ENCODE results near the gene ARID3A. TPM values are rescaled to one million over a fixed set of nuclear protein-coding genes. Genes with fewer than 3 reads are reported as not detected.

Gene ARID3A
- total and polyA plus RNA-seq, 4 donors, result 7.7 to 29.7 (median 19.8) TPM

DNA sequence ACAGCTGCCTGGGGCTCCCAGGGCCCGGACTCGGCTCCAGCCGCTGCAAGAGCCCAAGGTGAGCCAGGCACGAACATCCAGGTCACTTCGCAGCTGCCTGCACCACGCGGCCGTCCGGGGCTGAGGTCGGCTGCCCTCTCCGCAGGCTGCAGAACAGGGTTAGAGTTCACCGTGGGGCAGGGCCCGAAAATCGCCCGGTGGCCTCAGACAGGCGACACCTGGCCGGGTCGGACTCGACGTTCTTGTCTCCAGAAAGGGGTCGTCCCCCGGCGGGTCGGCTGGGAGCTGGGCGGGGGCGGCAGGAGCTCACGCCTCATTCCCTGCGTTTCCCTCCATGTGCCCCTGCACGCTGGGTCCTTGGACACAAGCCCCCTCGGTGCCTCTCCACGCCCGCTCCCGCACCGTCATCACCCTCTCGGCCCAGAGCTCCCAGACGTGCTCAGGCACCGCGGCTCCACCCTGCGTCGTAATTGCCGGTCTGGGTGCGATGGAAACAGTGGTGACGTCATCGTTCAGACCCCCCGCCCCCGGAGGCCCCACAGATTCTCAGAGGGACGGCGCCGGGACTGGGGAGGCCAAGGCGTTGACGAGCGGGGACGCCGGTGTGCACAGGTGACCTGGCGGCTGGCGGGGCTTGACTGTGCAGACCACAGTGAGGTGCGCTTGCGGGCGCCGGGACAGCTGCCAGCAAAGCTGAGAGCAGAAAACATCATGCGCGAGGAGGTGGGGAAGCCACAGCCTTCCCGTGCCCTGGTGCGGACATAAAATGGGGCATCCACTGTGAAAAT, 70.4 kb downstream of the ARID3A start:
- WGBS, 2 donors, result 15 to 17% methylated on average over 64 of the region's 64 CpGs
- ATAC-seq (ENCODE audit: insufficient read depth, low FRiP score) (peak; percentile 9), DNase-seq (peak; percentile 42 to 56 (median 47))
- Histone ChIP-seq H3K36me3 (ENCODE audit: control insufficient read depth in 4 of 4, insufficient read depth in 4 of 4, low read length in 4 of 4) (peaks cover 0 to 23% (median 0%) of the 10 kb centered on the region in 4 donors), H3K4me1 (ENCODE audit: control insufficient read depth in 5 of 5, insufficient read depth in 5 of 5, low read length in 5 of 5) (peaks cover 0 to 15% (median 6%) of the 10 kb centered on the region in 5 donors), H3K27me3 (ENCODE audit: control insufficient read depth in 3 of 3, insufficient read depth in 3 of 3, low read length in 2 of 3) (peaks cover 5 to 38% (median 37%) of the 10 kb centered on the region in 3 donors), H3K9ac (ENCODE audit: insufficient read depth in 1 of 2, low read length in 2 of 2) (no peak overlapping the region), H3K4me3 (peak overlapping the region; percentile 10), H3K9me3 (ENCODE audit: control insufficient read depth in 4 of 4, insufficient read depth in 3 of 4, low read length in 3 of 4) (peaks cover 0 to 2% (median 0%) of the 10 kb centered on the region in 4 donors), H3K27ac (ENCODE audit: low read depth in 1 of 2, low read length in 1 of 2) (no peak overlapping the region)
- TF ChIP-seq, protein P1, sequence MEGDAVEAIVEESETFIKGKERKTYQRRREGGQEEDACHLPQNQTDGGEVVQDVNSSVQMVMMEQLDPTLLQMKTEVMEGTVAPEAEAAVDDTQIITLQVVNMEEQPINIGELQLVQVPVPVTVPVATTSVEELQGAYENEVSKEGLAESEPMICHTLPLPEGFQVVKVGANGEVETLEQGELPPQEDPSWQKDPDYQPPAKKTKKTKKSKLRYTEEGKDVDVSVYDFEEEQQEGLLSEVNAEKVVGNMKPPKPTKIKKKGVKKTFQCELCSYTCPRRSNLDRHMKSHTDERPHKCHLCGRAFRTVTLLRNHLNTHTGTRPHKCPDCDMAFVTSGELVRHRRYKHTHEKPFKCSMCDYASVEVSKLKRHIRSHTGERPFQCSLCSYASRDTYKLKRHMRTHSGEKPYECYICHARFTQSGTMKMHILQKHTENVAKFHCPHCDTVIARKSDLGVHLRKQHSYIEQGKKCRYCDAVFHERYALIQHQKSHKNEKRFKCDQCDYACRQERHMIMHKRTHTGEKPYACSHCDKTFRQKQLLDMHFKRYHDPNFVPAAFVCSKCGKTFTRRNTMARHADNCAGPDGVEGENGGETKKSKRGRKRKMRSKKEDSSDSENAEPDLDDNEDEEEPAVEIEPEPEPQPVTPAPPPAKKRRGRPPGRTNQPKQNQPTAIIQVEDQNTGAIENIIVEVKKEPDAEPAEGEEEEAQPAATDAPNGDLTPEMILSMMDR (IDR thresholded peaks at IDR 0.05; ENCODE audit: control extremely low read depth, extremely low read depth), result no peak

DNA sequence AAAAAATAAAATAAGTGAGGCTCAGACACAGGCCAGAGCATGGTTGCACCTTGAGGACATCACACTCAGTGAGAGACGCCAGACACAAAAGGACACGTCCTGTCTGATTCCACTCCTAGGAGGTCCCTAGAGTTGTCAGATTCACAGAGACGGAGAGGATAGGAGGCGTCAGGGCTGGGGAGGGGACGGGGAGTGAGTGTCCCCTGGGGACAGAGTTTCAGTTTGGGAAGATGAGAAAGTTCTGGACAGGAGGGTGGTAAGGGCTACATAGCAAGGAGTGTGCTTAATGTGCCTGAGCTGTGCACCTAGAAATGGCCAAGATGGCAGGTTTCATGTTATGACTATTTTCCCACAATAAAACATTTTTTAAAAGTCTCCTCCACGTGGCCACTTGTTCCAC, 72.2 kb downstream of the ARID3A start:
- Histone ChIP-seq H3K36me3 (ENCODE audit: control insufficient read depth in 4 of 4, insufficient read depth in 4 of 4, low read length in 4 of 4) (peaks cover 0 to 10% (median 0%) of the 10 kb centered on the region in 4 donors), H3K27me3 (ENCODE audit: control insufficient read depth in 3 of 3, insufficient read depth in 3 of 3, low read length in 2 of 3) (peaks cover 5 to 42% (median 37%) of the 10 kb centered on the region in 3 donors), H3K4me3 (no peak overlapping the region), H3K9me3 (ENCODE audit: control insufficient read depth in 4 of 4, insufficient read depth in 3 of 4, low read length in 3 of 4) (peaks cover 0 to 2% (median 0%) of the 10 kb centered on the region in 4 donors), H3K4me1 (ENCODE audit: control insufficient read depth in 5 of 5, insufficient read depth in 5 of 5, low read length in 5 of 5) (peaks cover 0 to 18% (median 6%) of the 10 kb centered on the region in 5 donors), H3K27ac (ENCODE audit: low read depth in 1 of 2, low read length in 1 of 2) (no peak overlapping the region), H3K9ac (ENCODE audit: insufficient read depth in 1 of 2, low read length in 2 of 2) (no peak overlapping the region)
- TF ChIP-seq, protein P1 (IDR thresholded peaks at IDR 0.05; ENCODE audit: control extremely low read depth, extremely low read depth), result no peak
- 36 to 46% methylated on average over 6 of the region's 6 CpGs for WGBS, 2 donors
- ATAC-seq (ENCODE audit: insufficient read depth, low FRiP score), result no peak
- no peak for DNase-seq

DNA sequence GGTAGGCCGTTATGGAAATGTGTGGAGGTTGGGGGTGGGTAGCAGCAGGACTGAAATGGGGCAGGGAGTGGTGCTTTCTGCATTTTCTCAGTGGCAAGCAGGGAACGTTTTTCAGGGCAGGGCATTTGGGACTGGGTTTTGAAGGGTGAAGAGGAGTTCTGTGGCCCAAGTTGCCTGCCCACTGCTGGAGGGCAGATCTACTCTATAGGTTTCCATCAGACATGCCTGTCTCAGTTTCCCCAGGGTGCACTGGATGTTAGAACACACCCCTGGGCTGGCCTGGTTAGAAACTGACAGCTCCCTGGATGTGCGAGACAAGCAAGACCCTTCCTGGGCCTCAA, 73.5 kb downstream of the ARID3A start:
- Histone ChIP-seq H3K4me1 (ENCODE audit: control insufficient read depth in 5 of 5, insufficient read depth in 5 of 5, low read length in 5 of 5) (peaks cover 0 to 18% (median 6%) of the 10 kb centered on the region in 5 donors), H3K27ac (ENCODE audit: low read depth in 1 of 2, low read length in 1 of 2) (no peak overlapping the region), H3K4me3 (no peak overlapping the region), H3K27me3 (ENCODE audit: control insufficient read depth in 3 of 3, insufficient read depth in 3 of 3, low read length in 2 of 3) (peaks cover 5 to 42% (median 37%) of the 10 kb centered on the region in 3 donors), H3K9me3 (ENCODE audit: control insufficient read depth in 4 of 4, insufficient read depth in 3 of 4, low read length in 3 of 4) (peaks cover 0 to 2% (median 0%) of the 10 kb centered on the region in 4 donors), H3K36me3 (ENCODE audit: control insufficient read depth in 4 of 4, insufficient read depth in 4 of 4, low read length in 4 of 4) (peaks cover 0 to 3% (median 0%) of the 10 kb centered on the region in 4 donors), H3K9ac (ENCODE audit: insufficient read depth in 1 of 2, low read length in 2 of 2) (no peak overlapping the region)
- TF ChIP-seq, protein P1 (IDR thresholded peaks at IDR 0.05; ENCODE audit: control extremely low read depth, extremely low read depth), result no peak
- 66 to 67% methylated on average over 3 of the region's 3 CpGs for WGBS, 2 donors
- ATAC-seq (ENCODE audit: insufficient read depth, low FRiP score), result no peak
- DNase-seq, result no peak

Data from lung (tissue), 12 donors.